ENCODE results near the gene SMAD7. TPM values are rescaled to one million over a fixed set of nuclear protein-coding genes. Genes with fewer than 3 reads are reported as not detected.

SMAD7 gene
- total RNA-seq, 1 donor from 2014 or later, result 42.4 TPM

- intact Hi-C loops (cut with DNase I), result no loop called here
- DNase-seq (ENCODE audit: low spot score), result no peak
These were observed 37.9 kb upstream of the SMAD7 start for GRCh38 chr18:48988508-48989303.

GRCh38 chr18:48987821-48988220 lies 37.1 kb upstream of the SMAD7 start:
- intact Hi-C loops (cut with DNase I), result no loop called here
- DNase-seq (ENCODE audit: low spot score), result no peak

- DNase-seq (ENCODE audit: low spot score), result no peak
- intact Hi-C loops (cut with DNase I), result no loop called here
These were observed 36.3 kb upstream of the SMAD7 start for GRCh38 chr18:48986851-48987761.

DNA sequence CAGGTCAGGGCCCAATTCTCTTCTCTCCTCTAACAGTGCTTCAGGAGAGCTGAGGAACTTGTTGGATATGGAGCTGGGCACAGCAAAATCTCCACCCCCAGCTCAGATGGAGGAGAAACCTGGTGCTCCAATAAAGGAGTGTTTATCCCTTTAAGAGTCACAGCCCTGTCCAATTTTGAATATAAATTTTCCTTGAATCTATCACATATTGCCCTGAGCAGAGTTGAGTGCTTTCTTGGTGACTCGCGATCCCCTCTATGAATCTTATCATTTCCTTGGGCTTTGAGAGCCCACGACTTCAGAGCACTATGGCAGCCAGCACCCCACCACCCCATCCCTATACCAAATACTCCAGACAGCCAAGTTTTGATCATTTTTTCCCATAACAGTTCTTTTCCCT lies 34.4 kb upstream of the SMAD7 start:
- no peak for DNase-seq (ENCODE audit: low spot score)
- intact Hi-C loops (cut with DNase I), result no loop called here

- DNase-seq (ENCODE audit: low spot score), result no peak
- intact Hi-C loops (cut with DNase I), result no loop called here
These were observed 33.1 kb upstream of the SMAD7 start for GRCh38 chr18:48983793-48984437.

DNA sequence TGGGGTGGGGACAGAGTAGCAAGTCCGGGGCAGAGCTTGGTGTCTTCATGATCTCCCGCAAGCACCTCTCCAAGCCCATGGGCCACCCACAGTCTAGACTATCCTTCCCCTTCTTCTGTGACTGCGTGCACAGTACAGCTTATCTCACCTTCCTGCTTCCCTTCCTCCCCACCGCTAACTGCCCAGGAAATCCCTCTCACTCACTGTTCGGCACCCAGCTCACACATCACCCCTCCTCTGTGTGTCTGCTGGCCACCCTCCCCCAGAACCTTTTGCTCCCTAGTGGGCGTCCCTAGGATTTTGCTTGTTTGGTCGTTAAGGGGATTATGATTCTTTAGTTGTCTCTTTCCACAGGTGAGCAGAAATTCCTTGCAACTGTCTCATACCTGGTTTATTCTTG lies 31.5 kb upstream of the SMAD7 start:
- no peak for DNase-seq (ENCODE audit: low spot score)
- intact Hi-C loops (cut with DNase I), result no loop called here

DNA sequence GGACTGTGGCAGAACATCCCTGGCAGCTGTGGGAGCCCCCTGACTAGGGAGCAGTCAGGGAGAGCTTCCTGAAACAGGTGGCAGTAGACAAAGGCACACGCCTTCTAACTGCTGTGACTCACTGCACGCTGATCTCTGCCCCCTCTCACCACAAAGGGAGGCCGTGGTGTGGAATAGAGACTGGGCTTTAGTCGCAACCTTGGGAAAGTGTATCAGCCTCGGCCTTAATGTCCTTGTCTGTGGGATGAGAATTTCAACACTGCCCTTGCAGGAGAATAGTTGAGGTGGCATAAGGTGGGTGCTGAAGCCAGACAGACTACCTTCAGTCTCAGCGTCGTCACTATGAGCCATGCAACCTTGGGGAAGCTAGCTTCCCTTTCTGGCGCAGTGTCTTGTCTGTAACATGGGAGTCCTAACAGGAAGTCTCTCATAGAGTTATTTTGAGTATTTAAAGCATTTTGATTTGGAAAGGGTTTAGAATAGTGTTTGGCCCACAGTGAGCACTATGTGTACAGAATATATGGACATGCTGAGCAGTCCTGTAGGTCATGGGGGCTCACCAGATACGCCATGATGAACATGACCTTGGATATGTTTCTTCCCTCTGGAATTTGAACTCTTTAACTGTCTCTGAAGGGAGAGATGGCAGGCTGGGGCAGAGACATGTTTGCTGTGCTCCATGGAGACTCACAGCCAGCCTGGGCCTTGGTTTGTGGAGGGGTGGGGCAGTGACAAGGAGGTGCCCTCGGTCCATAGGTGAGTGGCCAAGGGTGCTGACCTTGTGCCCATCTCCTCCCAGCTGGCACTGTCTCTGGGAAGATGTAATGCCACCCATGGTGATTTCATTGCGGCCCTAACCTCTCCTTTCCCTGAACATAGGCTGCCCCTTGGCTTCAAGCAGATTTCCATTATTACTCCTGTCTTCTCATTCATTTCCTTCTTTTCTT lies 29.5 kb upstream of the SMAD7 start:
- intact Hi-C loops (cut with DNase I), result no loop called here
- DNase-seq (ENCODE audit: low spot score), result no peak

DNA sequence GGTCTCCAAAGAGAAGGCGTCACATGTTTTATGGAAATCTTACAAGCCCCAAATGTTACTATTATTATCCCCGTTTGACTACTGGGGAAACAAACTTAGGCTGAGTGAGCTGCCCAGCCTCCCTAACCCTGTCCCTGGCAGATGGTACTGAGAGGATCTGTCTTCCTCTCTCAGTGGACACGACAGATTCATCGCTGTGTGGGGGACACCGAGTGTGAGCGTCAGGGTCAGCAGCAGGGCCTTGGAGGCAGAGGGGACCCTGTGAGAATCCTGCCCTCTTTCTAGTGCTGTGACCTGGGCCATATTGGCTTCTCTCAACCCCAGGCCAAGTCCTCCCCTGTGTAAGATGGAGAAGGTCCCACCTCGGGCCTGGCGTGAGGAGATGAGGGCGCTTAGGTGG lies 27.1 kb upstream of the SMAD7 start:
- intact Hi-C loops (cut with DNase I), result loop anchor here (2.0 kb wide), 1 partner anchor 21 kb away; no protein-coding TSS in a partner anchor
- no peak for DNase-seq (ENCODE audit: low spot score)

GRCh38 chr18:48975817-48976649 lies 25.3 kb upstream of the SMAD7 start:
- intact Hi-C loops (cut with DNase I), result loop anchor here (2.0 kb wide), 1 partner anchor 19 kb away; no protein-coding TSS in a partner anchor
- DNase-seq (ENCODE audit: low spot score), result no peak

DNA sequence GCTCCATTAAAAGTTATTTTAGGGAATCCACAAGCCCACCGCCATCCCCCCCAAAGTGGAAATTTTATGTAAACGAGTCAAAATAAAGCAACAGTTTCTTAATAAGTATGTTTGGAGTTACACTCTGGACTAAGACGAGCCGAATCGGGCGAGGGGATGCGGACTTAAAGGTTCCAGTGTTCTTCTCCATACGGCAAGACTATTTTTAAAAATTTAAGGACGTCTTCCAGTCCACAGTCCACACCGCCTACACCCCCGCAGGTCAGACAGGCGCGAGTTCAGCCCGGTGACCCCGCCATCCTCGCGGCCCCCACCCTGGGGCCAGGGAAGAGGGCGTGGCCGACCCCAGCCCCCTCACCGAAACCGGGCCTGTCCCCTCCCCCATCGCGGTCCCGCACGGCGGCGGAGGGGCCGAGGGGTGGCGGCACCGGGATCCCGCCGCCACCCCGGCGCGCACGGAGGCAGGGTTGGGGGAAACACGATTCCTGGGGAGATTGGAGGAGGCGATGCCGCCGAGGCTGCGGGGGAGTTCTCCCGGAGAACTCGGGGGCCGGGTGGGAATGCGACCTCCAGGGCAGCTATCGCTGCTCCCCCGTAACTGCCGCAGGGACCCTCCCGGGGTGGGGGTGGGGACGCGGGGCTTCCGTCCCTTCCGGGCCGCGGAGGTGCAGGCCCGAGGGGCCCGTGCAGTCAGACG lies 24.5 kb upstream of the SMAD7 start:
- intact Hi-C loops (cut with DNase I), result no loop called here
- no peak for DNase-seq (ENCODE audit: low spot score)

DNA sequence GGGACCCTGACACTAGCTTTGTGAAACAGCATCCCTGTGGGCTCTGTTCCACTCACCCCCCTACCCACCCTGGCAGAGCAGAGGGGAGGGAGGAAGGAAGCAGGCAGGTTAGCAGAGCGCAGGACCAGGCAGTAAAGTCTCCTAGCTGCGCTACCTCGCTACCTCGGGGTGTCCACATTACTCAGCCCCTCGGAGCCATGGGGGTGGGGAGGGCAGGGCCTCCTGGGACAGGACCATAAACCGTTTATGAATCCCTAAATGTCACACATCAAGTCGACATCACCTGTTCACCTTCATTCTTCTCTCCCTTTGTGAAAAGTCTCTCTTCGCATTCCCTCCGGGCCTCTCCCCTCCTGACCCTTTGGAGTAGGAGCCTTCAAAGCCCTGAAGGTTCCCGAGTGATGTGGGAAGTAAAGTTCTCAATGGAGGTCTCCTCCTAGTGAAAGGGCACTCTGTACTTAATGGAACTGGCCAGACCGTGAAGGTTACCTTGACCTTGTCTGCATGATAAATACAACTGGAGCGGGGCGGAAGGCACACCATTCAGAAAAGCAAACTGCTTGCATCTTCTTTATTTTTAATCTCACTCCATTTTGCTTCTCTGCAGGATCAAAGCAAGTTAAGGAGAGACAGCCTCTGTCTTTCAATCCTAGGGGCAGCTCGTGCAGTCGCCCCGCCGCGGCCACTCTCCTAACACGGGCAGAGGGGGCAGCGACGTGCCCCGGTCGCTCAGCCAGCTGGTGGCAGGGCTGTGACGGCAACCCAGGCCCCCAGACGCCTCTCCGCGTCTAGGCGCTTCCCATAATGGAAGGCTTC lies 23.7 kb upstream of the SMAD7 start:
- intact Hi-C loops (cut with DNase I), result no loop called here
- DNase-seq (ENCODE audit: low spot score), result no peak

DNA sequence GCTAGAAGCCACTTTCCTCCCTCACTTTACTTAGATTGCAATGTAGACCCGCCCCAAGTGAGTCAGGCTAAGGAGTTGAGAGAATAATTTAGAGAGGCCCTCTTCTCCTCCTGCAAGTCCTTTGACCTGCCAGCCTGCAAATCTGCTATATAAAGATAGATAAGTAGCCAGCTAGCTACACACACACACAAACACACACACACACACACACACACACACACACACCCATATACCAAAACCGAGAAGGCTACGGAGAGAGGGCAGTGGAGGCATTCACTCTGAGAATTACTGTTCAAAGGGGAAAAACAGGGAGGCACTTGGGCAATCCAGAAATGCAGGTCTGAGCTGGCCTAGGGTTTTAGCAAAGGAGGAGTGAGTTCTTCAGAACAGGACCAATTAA lies 23.0 kb upstream of the SMAD7 start:
- intact Hi-C loops (cut with DNase I), result no loop called here
- no peak for DNase-seq (ENCODE audit: low spot score)

DNA sequence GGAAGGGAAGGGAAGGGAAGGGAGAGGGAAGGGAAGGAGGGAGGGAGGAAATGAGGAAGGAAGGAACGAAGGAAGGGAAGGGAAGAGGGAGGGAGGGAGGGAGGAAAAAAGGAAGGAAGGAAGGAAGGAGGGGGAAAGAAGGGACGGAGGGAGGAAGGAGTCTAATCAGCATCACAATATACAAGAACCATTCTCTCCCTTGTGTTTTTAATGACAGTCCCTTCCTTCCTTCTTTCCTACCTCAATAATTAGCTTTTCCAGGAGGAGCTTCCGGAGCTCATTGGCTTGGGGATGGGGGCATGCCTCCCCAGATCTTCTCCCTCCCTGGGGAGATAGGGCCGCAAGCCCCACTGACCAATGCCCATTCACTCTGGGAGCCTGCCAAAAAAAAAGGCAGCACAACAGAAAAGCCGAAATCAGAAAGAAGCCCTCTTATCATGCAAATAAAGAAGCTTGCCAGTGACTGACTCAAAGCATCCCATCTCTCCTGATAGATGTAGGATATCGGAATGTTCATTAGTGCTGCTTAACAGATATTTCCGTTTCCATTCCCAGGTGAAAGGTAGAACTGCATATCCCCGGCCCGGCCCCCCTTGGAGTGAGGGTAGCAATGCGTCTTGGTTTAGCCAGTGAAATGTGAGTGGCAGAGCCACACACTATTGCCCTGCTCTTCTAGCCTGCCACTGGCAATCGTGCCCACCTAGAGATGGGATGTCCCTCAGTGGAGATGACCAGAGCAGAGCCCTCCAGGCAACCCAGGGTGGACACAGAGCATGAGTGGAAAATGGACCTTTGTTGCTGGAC lies 17.8 kb upstream of the SMAD7 start:
- intact Hi-C loops (cut with DNase I), result no loop called here
- DNase-seq (ENCODE audit: low spot score), result no peak

GRCh38 chr18:48967545-48967944 lies 16.8 kb upstream of the SMAD7 start:
- DNase-seq (ENCODE audit: low spot score), result no peak
- intact Hi-C loops (cut with DNase I), result no loop called here

DNA sequence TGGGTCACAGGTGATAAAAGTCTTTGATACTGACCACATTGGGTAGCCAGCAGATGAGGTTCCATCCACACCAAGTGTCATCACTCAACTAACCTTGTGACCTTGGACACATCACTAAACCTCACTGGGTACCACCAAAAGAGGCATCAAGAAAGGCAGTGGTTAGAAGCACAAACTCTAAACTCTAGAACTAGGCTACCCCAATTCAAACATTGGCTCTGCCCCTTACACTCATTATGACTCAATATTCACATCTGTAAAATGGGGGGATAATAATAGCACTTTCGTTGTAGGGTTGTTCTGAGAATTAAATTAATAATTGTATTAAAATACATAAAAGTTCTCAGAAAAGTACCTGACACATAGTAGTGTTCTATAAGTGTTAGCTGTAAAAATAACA lies 15.8 kb upstream of the SMAD7 start:
- no peak for DNase-seq (ENCODE audit: low spot score)
- intact Hi-C loops (cut with DNase I), result no loop called here
